Activated CD4-positive, alpha-beta T cell treated with anti-CD3 and anti-CD28 coated beads for 1 hour (primary cell): ENCODE results near the gene SYCE1.

Experiments
- DNase-seq: peaks from one replicate; pipeline ENCODE4 v3.0.0-alpha.2; 2020

The SYCE1 gene

GRCh38 chr10:133509700-133510099, 55.7 kb downstream of the SYCE1 start:
- DNase-seq, result no peak
